Erythroblast (primary cell): ENCODE results near the gene BOK.
A peak's percentile ranks its signal among the peaks of the same experiment; 100 is the strongest.
"Not testable (repeated sequence)": the region's sequence is repeated elsewhere in the genome, so short reads cannot be mapped to it uniquely, and the experiment has no call there.

Experiments
- DNase-seq, 2 experiments: peaks; one replicate each; lab custom pipeline; 2025; lab: John Stamatoyannopoulos, UW
- GATA1 ChIP-seq: IDR thresholded peaks from 2 replicates; pipeline ENCODE4 v1.6.1; 2011; ENCODE audit warnings: low read depth, mild to moderate bottlenecking, control low read depth, low read length, moderate library complexity
- POLR2A ChIP-seq: IDR thresholded peaks from 2 replicates; pipeline ENCODE4 v1.6.1; 2011; ENCODE audit warnings: mild to moderate bottlenecking, low read length

The BOK gene

GRCh38 chr2:241582806-241583205, 24.3 kb downstream of the BOK start:
- no peak for DNase-seq
- TF ChIP-seq GATA1 (no peak), POLR2A (no peak)

DNA sequence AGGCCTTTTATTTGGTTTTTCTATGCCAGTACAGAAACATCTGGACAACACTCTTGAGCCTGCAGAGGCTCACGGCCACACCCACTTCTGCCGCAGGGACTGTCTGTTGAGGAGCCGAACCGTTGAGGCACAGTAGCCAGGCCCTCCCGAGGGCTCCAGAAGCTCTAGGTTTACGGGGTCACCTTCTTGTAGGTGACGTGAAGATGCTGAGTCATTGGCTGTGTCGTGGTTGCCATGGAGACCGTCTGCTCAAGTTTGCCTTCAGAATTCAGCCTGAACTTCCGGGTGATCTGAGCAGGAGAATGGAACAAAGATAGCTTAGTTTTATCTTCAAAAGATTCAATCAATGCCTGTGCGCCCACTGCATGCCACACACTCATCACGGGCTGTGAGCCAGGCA, 25.9 kb downstream of the BOK start:
- peak; percentile 23 to 26 for DNase-seq

DNA sequence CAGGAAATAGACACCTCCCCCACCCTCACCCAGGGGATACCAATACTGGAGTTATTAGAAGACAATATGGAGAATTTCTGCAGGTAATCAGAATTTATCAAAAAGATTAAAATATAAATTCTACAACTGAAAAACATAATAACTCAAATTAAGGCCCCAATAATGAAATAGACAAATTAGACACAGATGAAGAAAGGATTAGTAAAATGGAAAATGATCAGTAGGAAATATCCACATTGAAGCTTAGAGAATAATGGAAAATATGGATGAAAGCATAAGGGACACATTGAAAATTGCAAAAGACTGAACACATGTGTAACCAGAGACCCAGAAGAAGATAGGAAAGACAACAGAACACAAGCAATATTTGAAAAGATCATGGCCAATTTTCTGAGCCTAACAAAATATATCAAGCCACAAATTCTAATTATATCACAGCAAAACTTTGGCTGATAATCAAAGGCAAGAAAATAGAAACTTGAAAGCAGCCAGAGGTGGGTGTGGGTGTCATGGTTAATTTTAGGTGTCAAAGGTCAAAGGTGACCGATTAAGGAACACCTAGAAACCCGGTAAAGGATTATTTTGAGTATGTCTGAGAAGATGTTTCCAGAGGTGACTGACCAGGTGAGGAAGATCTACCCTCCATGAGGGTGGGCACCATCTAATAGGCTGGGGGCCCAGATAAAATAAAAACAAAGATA, 28.2 kb downstream of the BOK start:
- TF ChIP-seq GATA1 (no peak), POLR2A (no peak)
- DNase-seq = no peak

More for the DNA sequence above, 25.9 kb downstream of the BOK start:
- TF ChIP-seq POLR2A (no peak), GATA1 (no peak)

GRCh38 chr2:241589863-241590262, 31.3 kb downstream of the BOK start:
- DNase-seq = not testable (repeated sequence)

- DNase-seq = not testable (repeated sequence)
Observed at GRCh38 chr2:241590496-241591455, 32.2 kb downstream of the BOK start.

DNA sequence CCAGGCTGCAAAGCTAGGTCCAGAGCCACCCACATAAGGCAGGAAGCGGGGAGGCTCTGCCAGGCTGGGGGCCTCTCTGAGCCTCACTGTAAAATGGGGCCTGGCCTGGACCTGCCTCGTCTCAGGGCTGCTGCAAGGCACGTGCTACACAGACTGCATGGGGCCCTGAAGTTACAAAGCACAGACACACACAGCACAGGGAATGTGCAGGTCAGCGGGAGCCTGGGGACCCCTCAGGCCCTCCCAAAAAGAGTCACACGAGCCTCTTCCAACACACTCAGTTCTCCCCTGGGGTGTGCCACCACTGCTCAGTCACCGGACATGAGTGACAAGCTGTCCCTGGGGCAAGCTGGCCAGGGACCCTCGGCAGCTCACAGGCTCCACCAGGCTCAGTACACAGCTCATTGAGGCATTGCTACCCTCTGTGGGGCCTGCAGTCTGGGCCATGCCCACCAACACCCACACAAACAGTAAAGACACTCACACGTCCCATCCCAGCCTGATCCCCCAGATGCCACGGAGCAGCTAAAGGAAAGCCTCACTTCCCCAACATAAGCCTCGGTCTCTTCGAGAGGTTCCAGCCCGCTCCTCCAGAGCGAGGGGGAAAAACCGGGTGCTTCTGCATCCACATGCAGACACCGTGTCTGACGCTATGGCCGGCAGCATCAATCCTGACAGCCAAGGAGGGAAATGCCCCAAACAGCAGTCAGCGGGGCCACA, 33.7 kb downstream of the BOK start:
- DNase-seq = no peak
- TF ChIP-seq GATA1 = no peak
- no peak for TF ChIP-seq POLR2A

DNA sequence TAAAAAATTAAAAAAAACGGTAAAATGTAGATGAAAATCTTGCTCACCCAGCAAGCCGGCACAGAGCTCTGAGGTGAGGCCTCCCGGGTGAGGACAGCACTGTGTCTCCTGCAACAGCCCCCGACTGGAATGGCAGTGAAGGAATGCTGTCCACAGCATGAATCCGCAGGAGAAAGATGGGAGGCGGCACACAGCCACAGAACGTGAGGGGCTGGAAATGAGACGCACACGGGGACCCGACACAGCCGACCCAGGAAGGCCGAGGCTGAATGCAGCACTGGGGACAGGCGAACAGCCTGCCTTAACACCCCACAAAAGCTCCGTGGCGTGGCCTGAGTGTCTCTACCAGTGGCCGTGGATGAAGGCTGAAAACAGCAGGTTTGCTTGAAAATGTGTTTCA, 34.7 kb downstream of the BOK start:
- TF ChIP-seq GATA1 = no peak
- no peak for TF ChIP-seq POLR2A
- no peak for DNase-seq

GRCh38 chr2:241595600-241596140, 37.1 kb downstream of the BOK start:
- TF ChIP-seq GATA1 = no peak
- TF ChIP-seq POLR2A = no peak

DNA sequence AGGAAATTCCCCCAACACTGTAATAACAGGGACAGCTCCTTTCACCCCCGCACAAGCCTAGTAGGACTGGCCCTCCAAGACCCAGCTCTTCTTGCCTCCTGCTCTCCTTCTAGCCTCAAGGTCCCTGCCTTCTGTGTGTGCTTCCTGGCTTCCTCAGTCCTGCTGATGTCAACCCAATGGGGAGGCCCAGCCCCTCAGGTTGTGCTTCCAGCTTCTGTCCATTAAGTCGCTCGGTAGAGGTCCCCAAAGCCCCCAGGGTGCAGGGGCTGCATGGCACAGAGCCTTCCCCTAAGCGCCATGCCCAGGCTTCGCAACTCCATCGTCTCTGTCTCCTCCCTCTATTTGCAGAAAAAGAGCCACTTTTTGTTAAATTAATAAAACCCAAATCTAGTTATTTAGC, 39.0 kb downstream of the BOK start:
- no peak for DNase-seq
- TF ChIP-seq POLR2A (no peak), GATA1 (no peak)

More at GRCh38 chr2:241595600-241596140, 37.1 kb downstream of the BOK start:
- peak; percentile 24 to 35 for DNase-seq

GRCh38 chr2:241598061-241598460, 39.5 kb downstream of the BOK start:
- no peak for TF ChIP-seq POLR2A
- no peak for TF ChIP-seq GATA1
- no peak for DNase-seq

- TF ChIP-seq GATA1 (no peak), POLR2A (no peak)
- DNase-seq = peak in 1 of 2 experiments; percentile 13
Observed at GRCh38 chr2:241598487-241598886, 39.9 kb downstream of the BOK start.

GRCh38 chr2:241599615-241600014, 41.1 kb downstream of the BOK start:
- DNase-seq = no peak
- TF ChIP-seq POLR2A = no peak
- TF ChIP-seq GATA1 = no peak

- TF ChIP-seq POLR2A = no peak
- no peak for TF ChIP-seq GATA1
- no peak for DNase-seq
Observed at GRCh38 chr2:241601841-241602240, 43.3 kb downstream of the BOK start.
